ENCODE results near the gene HNRNPF. TPM values are rescaled to one million over a fixed set of nuclear protein-coding genes. Genes with fewer than 3 reads are reported as not detected.

Gene HNRNPF
- polyA plus RNA-seq, 2 of the 4 experiments (the other 2 are of a cell fraction): 228 to 271 TPM

DNA sequence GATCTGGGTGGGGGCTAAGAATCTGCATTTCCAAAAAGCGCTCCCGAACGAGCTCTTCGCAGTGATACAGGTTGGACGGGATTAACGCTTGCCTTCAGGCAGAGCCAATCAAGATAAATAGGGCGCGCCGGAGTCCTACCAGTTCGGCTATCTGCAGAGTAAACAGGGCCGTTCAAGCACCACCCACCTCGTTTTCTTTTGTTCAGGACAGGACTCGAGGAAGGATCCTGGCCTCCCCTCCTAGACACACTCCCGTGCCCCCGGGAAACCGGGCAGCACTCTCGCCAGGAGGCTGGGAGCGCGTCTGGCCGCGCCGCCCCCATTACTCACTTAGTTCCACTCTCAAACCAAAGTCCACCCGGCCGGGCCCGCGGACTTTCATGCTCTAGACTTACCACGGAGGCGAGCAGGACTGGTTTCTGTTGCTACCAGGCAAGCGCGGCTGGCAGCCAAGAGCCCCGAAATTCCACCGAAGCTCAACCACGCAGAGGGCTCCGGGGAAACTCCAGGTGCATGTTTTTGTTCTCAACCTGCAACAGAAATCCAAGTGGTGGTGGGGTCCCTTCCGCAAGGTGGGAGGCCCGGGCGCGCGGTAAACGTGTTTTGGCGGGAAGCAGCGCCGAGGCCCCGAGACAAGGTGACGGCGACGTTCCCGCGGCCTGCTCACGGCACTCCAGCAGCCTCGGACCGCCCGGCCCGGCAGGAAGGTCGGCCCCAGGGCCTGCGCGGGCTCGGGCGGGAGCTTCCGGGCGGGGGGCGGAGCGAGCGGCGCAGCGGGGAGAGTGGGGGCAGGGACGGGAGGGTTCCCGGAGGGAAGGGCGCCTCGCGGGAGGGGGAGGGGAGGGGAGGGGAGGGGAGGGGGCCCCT is 12.7 kb downstream of the HNRNPF start (continued):
- TF ChIP-seq, protein P1, sequence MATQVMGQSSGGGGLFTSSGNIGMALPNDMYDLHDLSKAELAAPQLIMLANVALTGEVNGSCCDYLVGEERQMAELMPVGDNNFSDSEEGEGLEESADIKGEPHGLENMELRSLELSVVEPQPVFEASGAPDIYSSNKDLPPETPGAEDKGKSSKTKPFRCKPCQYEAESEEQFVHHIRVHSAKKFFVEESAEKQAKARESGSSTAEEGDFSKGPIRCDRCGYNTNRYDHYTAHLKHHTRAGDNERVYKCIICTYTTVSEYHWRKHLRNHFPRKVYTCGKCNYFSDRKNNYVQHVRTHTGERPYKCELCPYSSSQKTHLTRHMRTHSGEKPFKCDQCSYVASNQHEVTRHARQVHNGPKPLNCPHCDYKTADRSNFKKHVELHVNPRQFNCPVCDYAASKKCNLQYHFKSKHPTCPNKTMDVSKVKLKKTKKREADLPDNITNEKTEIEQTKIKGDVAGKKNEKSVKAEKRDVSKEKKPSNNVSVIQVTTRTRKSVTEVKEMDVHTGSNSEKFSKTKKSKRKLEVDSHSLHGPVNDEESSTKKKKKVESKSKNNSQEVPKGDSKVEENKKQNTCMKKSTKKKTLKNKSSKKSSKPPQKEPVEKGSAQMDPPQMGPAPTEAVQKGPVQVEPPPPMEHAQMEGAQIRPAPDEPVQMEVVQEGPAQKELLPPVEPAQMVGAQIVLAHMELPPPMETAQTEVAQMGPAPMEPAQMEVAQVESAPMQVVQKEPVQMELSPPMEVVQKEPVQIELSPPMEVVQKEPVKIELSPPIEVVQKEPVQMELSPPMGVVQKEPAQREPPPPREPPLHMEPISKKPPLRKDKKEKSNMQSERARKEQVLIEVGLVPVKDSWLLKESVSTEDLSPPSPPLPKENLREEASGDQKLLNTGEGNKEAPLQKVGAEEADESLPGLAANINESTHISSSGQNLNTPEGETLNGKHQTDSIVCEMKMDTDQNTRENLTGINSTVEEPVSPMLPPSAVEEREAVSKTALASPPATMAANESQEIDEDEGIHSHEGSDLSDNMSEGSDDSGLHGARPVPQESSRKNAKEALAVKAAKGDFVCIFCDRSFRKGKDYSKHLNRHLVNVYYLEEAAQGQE (IDR thresholded peaks at IDR 0.05): no peak
- TF ChIP-seq KDM5A (IDR thresholded peaks at IDR 0.05) (no peak), ESRRA (IDR thresholded peaks at IDR 0.05; ENCODE audit: borderline replicate concordance, low read length) (no peak), JUN (IDR thresholded peaks at IDR 0.05) (no peak; a peak in 1 of 5 replicates), ZNF302 (CRISPR knock-in tag; IDR thresholded peaks at IDR 0.05) (no peak), HOXB5 (CRISPR knock-in tag; IDR thresholded peaks at IDR 0.05) (no peak), HOXA7 (CRISPR knock-in tag; IDR thresholded peaks at IDR 0.05) (no peak), HEYL (CRISPR knock-in tag; IDR thresholded peaks at IDR 0.05) (no peak), CBX8 (IDR thresholded peaks at IDR 0.05) (no peak), NFE2L2 (conservative IDR thresholded peaks at IDR 0.05; ENCODE audit: low read length) (no peak), FOSL2 (IDR thresholded peaks at IDR 0.05) (no peak), FOSL2 (CRISPR knock-in tag; IDR thresholded peaks at IDR 0.05) (no peak), POLR2A (IDR thresholded peaks at IDR 0.05; ENCODE audit: low read length) (peak; percentile 50), POLR2AphosphoS2 (conservative IDR thresholded peaks at IDR 0.05; ENCODE audit: low read length) (no peak), PHF8 (IDR thresholded peaks at IDR 0.05; ENCODE audit: borderline replicate concordance, low read depth) (no peak), KDM1A (IDR thresholded peaks at IDR 0.05; ENCODE audit: low read depth) (no peak), RAD21 (conservative IDR thresholded peaks at IDR 0.05 in 1 of 2, IDR thresholded peaks at IDR 0.05 in 1 of 2) (no peak), RNF2 (IDR thresholded peaks at IDR 0.05; ENCODE audit: borderline replicate concordance, low read depth) (0 out of 2 replicates have a peak, but pooled peaks have one; percentile 16)
- TF ChIP-seq, protein P2, sequence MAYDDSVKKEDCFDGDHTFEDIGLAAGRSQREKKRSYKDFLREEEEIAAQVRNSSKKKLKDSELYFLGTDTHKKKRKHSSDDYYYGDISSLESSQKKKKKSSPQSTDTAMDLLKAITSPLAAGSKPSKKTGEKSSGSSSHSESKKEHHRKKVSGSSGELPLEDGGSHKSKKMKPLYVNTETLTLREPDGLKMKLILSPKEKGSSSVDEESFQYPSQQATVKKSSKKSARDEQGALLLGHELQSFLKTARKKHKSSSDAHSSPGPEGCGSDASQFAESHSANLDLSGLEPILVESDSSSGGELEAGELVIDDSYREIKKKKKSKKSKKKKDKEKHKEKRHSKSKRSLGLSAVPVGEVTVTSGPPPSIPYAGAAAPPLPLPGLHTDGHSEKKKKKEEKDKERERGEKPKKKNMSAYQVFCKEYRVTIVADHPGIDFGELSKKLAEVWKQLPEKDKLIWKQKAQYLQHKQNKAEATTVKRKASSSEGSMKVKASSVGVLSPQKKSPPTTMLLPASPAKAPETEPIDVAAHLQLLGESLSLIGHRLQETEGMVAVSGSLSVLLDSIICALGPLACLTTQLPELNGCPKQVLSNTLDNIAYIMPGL (CRISPR knock-in tag; IDR thresholded peaks at IDR 0.05; ENCODE audit: borderline replicate concordance): no peak
- TF ChIP-seq, protein P3, sequence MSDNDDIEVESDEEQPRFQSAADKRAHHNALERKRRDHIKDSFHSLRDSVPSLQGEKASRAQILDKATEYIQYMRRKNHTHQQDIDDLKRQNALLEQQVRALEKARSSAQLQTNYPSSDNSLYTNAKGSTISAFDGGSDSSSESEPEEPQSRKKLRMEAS (IDR thresholded peaks at IDR 0.05): peak; percentile 63
- TF ChIP-seq, protein P4, sequence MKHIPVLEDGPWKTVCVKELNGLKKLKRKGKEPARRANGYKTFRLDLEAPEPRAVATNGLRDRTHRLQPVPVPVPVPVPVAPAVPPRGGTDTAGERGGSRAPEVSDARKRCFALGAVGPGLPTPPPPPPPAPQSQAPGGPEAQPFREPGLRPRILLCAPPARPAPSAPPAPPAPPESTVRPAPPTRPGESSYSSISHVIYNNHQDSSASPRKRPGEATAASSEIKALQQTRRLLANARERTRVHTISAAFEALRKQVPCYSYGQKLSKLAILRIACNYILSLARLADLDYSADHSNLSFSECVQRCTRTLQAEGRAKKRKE (CRISPR knock-in tag; IDR thresholded peaks at IDR 0.05; ENCODE audit: low read depth): peak; percentile 60; the same call in 1 of the 2 replicates

Data from A549 (cell line).